ENCODE data around the gene SUCNR1.

GRCh38 chr3:151859233-151859673 is 14.2 kb upstream of the SUCNR1 start:
- no peak for TF ChIP-seq POLR2A (IDR thresholded peaks at IDR 0.05)
- TF ChIP-seq, protein P1, sequence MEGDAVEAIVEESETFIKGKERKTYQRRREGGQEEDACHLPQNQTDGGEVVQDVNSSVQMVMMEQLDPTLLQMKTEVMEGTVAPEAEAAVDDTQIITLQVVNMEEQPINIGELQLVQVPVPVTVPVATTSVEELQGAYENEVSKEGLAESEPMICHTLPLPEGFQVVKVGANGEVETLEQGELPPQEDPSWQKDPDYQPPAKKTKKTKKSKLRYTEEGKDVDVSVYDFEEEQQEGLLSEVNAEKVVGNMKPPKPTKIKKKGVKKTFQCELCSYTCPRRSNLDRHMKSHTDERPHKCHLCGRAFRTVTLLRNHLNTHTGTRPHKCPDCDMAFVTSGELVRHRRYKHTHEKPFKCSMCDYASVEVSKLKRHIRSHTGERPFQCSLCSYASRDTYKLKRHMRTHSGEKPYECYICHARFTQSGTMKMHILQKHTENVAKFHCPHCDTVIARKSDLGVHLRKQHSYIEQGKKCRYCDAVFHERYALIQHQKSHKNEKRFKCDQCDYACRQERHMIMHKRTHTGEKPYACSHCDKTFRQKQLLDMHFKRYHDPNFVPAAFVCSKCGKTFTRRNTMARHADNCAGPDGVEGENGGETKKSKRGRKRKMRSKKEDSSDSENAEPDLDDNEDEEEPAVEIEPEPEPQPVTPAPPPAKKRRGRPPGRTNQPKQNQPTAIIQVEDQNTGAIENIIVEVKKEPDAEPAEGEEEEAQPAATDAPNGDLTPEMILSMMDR (IDR thresholded peaks at IDR 0.05) = no peak
